ENCODE data around the gene PCNT.
A peak's percentile ranks its signal among the peaks of the same experiment; 100 is the strongest.

The PCNT gene

GRCh38 chr21:46392921-46393320 lies 69.0 kb downstream of the PCNT start:
- no peak overlapping the region for H3K27ac ChIP-seq
- ChIA-PET POLR2A (ENCODE audit: low non-redundant PET) (no interaction called here), CTCF (no interaction called here)
- TF ChIP-seq, protein P1, sequence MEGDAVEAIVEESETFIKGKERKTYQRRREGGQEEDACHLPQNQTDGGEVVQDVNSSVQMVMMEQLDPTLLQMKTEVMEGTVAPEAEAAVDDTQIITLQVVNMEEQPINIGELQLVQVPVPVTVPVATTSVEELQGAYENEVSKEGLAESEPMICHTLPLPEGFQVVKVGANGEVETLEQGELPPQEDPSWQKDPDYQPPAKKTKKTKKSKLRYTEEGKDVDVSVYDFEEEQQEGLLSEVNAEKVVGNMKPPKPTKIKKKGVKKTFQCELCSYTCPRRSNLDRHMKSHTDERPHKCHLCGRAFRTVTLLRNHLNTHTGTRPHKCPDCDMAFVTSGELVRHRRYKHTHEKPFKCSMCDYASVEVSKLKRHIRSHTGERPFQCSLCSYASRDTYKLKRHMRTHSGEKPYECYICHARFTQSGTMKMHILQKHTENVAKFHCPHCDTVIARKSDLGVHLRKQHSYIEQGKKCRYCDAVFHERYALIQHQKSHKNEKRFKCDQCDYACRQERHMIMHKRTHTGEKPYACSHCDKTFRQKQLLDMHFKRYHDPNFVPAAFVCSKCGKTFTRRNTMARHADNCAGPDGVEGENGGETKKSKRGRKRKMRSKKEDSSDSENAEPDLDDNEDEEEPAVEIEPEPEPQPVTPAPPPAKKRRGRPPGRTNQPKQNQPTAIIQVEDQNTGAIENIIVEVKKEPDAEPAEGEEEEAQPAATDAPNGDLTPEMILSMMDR (conservative IDR thresholded peaks at IDR 0.05; ENCODE audit: low read depth) = no peak
- no peak for DNase-seq (ENCODE audit: low spot score)

DNA sequence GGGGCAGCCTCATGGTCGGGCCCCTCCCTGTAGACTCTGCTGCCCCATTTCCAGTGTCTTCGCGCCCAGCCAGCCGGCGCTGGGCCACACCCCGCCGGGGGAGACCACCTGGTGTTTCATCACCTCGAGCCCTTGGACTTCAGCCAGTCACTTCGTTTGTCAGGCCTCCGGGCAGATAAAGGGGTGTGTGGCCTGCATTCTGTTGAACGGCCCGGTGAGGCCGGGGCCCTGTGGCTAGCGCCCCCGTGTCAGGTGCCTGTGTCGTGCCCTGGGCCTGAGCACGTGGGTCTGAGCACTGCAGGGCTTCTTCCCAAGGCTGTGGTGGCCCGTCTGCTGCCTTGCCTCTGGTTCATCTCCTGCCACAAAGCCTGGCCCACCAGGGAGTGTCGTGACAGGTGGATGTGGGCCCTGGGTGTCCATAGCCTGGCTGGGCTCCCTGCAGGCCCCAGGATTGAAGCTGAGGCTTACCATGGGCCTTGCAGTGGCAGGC lies 69.5 kb downstream of the PCNT start:
- ChIA-PET CTCF (no interaction called here), POLR2A (ENCODE audit: low non-redundant PET) (no interaction called here)
- peak overlapping the region; percentile 23 for H3K27ac ChIP-seq
- DNase-seq (ENCODE audit: low spot score) = no peak
- TF ChIP-seq, protein P1 (conservative IDR thresholded peaks at IDR 0.05; ENCODE audit: low read depth) = no peak

GRCh38 chr21:46393941-46394594 lies 70.1 kb downstream of the PCNT start:
- TF ChIP-seq, protein P1 (conservative IDR thresholded peaks at IDR 0.05; ENCODE audit: low read depth) = no peak
- peak overlapping the region; percentile 23 for H3K27ac ChIP-seq
- ChIA-PET CTCF (no interaction called here), POLR2A (ENCODE audit: low non-redundant PET) (no interaction called here)
- DNase-seq (ENCODE audit: low spot score) = no peak

DNA sequence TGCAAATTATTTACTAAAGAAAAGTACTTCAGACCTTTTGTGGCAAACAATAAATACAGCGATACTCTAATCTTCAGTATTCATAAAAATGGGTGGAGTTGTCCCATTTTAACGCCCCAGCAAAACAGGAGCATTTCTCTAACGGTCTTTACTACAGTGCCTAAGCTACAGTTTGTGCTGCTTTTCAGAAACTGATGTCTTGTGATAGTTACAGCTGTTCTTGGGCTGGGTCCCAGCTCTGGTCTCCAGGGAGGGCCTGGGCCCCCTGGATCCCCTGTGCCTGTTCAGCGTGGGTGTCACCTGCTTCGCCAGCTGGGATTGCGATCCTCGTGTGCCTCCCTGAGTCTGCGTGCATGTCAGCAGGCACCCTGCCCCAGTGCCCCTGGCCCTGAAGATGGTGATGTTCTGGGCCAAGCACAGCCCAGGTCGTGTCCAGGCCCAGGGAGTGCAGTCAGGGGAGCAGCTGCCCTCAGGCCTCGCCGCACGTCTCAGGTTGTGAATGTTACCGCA lies 70.7 kb downstream of the PCNT start:
- TF ChIP-seq, protein P1 (conservative IDR thresholded peaks at IDR 0.05; ENCODE audit: low read depth) = no peak
- DNase-seq (ENCODE audit: low spot score) = no peak
- POLR2A ChIA-PET (ENCODE audit: low non-redundant PET) = no interaction called here
- CTCF ChIA-PET = no interaction called here
- H3K27ac ChIP-seq = 0 out of 2 replicates have a peak overlapping the region, but pooled peaks have one; percentile 15

DNA sequence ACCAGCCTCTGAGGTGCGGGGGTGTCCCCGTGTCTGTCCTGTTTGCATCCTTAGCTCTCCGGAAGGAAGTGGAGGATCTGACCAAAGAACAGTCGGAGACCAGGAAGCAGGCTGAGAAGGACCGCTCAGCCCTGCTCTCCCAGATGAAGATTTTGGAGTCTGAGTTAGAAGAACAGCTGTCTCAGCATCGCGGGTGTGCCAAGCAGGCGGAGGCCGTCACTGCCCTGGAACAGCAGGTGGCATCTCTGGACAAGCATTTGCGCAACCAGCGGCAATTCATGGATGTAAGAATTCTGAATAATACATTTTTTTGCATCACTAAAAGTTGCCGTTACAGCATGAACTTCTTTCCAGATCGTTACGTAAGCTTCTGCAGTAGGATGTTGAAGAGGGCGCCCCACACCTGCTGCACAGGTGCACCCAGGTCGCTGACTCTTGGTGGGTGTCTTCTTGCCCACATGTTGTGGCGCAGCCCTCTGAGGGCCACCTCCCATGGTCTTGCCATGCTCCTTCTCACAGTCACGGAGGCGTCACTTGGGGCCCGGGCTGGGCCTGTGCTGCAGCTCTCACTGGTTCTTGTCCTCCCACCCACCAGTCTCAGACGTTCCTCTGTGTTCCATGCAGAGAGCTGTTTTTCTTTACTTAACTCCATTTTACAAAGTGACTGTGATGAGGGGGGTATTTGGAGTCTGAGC lies 73.4 kb downstream of the PCNT start:
- CTCF ChIA-PET = no interaction called here
- TF ChIP-seq, protein P1 (conservative IDR thresholded peaks at IDR 0.05; ENCODE audit: low read depth) = no peak
- H3K27ac ChIP-seq = no peak overlapping the region
- POLR2A ChIA-PET (ENCODE audit: low non-redundant PET) = no interaction called here
- DNase-seq (ENCODE audit: low spot score) = no peak

DNA sequence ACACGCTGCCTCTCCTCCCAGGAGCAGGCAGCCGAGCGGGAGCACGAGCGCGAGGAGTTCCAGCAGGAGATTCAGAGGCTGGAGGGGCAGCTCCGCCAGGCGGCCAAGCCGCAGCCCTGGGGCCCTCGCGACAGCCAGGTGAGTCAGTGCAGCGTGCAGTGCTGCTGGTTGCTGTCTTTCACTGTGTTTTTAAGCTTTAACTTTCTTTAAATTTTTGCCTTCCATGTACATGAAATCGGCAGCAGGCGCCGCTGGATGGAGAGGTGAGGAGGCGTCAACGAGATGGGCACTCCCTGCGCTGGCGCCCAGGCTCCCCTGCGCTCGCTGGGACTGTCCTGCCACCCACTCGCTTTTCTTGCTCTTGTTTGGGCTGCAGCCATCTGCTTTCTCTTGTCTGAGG lies 74.0 kb downstream of the PCNT start:
- ChIA-PET POLR2A (ENCODE audit: low non-redundant PET) (no interaction called here), CTCF (no interaction called here)
- no peak overlapping the region for H3K27ac ChIP-seq
- TF ChIP-seq, protein P1 (conservative IDR thresholded peaks at IDR 0.05; ENCODE audit: low read depth) = no peak
- DNase-seq (ENCODE audit: low spot score) = no peak
